T-cell (primary cell): ENCODE results near the gene ELSPBP1. TPM values are rescaled to one million over a fixed set of nuclear protein-coding genes. Genes with fewer than 3 reads are reported as not detected.
"Not testable (repeated sequence)": the region's sequence is repeated elsewhere in the genome, so short reads cannot be mapped to it uniquely, and the experiment has no call there.

Experiments
- ATAC-seq, 4 experiments: fragments of 200-7000 bp in 3 of 4; fragments of 150-1000 bp in 1 of 4; cut with Tn5 transposase; replicated peaks in 1 of 4; 1 replicate in 3 of 4; 2 replicates in 1 of 4; pipeline ENCODE4 v1.10.0; 2021; ENCODE audit warnings: moderate library complexity in 3 of 4, mild to moderate bottlenecking in 2 of 4, moderate number of reproducible peaks in 1 of 4
- CTCF ChIA-PET, 2 donors: fragments of 300-600 bp; sonication (Branson Sonifier 250); formaldehyde crosslinking; loops; one replicate each; lab custom pipeline; 2022; ENCODE audit warnings: antibody characterized with exemption in 2 of 2; lab: Charles Lee
- POLR2A ChIA-PET, 2 donors: fragments of 300-600 bp; sonication (Branson Sonifier 250); formaldehyde crosslinking; loops; one replicate each; lab custom pipeline; 2022; ENCODE audit warnings: antibody characterized with exemption in 2 of 2; lab: Charles Lee
- DNase-seq, 35 experiments: peaks; one replicate each; pipeline versions ENCODE4 v3.0.0 to v3.0.0-alpha.2; 2013 to 2023
- H3K27ac ChIP-seq: one replicate; pipeline ENCODE4 v1.5.1; 2013; ENCODE audit warnings: low read length
- H3K27me3 ChIP-seq, 2 experiments: replicated peaks in 1 of 2; 1 replicate in 1 of 2; 2 replicates in 1 of 2; pipeline versions ENCODE4 v1.6.1 to v1.7.0; 2013; ENCODE audit warnings: low read length in 1 of 2, mixed read lengths in 1 of 2; ENCODE audit not compliant: control insufficient read depth in 2 of 2, insufficient read depth in 2 of 2; ENCODE audit errors: extremely low read depth in 1 of 2
- H3K36me3 ChIP-seq, 2 donors: 1 replicate in 1 of 2; 2 replicates in 1 of 2; pipeline versions ENCODE4 v1.6.1 to v1.7.0; 2013; ENCODE audit warnings: low read length in 1 of 2; ENCODE audit not compliant: control insufficient read depth in 2 of 2, insufficient read depth in 1 of 2; ENCODE audit errors: extremely low read depth in 1 of 2
- H3K4me1 ChIP-seq, 2 experiments: 1 replicate in 1 of 2; 2 replicates in 1 of 2; pipeline versions ENCODE4 v1.6.1 to v1.7.0; 2013; ENCODE audit warnings: low read length in 2 of 2, mixed read lengths in 1 of 2; ENCODE audit not compliant: insufficient read depth in 2 of 2, control insufficient read depth in 1 of 2; ENCODE audit errors: extremely low read depth in 1 of 2
- H3K4me3 ChIP-seq, 2 donors: 1 replicate in 1 of 2; 2 replicates in 1 of 2; pipeline versions ENCODE4 v1.5.1 to v1.7.0; 2013; ENCODE audit warnings: mild to moderate bottlenecking in 2 of 2, low read length in 1 of 2, moderate library complexity in 1 of 2; ENCODE audit not compliant: control insufficient read depth in 1 of 2; ENCODE audit errors: extremely low read depth in 1 of 2
- H3K9me3 ChIP-seq: 2 replicates; pipeline ENCODE4 v1.7.0; 2013
- H3K27ac Mint-ChIP-seq, 2 donors: one replicate each; pipeline ENCODE4 v1.8.0; 2020 to 2021; ENCODE audit warnings: mild to moderate bottlenecking in 2 of 2, mixed read lengths in 2 of 2
- H3K27me3 Mint-ChIP-seq, 2 donors: one replicate each; pipeline ENCODE4 v1.8.0; 2021 to 2022; ENCODE audit warnings: mixed read lengths in 2 of 2
- H3K36me3 Mint-ChIP-seq: one replicate; pipeline ENCODE4 v1.8.0; 2021; ENCODE audit warnings: mixed read lengths
- H3K4me1 Mint-ChIP-seq, 3 donors: one replicate each; pipeline ENCODE4 v1.8.0; 2020 to 2022; ENCODE audit warnings: mixed read lengths in 3 of 3, mild to moderate bottlenecking in 1 of 3
- H3K4me3 Mint-ChIP-seq, 3 donors: one replicate each; pipeline ENCODE4 v1.8.0; 2020 to 2022; ENCODE audit warnings: mild to moderate bottlenecking in 3 of 3, mixed read lengths in 3 of 3, moderate library complexity in 3 of 3
- H3K9me3 Mint-ChIP-seq, 3 donors: one replicate each; pipeline ENCODE4 v1.8.0; 2020 to 2022; ENCODE audit warnings: mixed read lengths in 3 of 3
- WGBS: methylation state at CpG from one replicate; pipeline ENCODE4 v1.1.5; 2013; ENCODE audit warnings: missing lambda C conversion rate; ENCODE audit not compliant: insufficient coverage; 5-methylcytosine and 5-hydroxymethylcytosine counted together
- total RNA-seq, 35 experiments: library from RNA in 6 of 35; stranded (reverse) in 6 of 35; fragments of 120-200 nt in 1 of 35; gene quantifications; one replicate each; pipeline versions ENCODE4 v1.2.1 to v1.2.4 and lab custom pipeline; 2013 to 2026

Gene ELSPBP1
- not detected for total RNA-seq
- total RNA-seq (2013), result not detected
- total RNA-seq (lab: John Stamatoyannopoulos, UW), result 0 to 0.07 (median 0) reads per million in 29 experiments

DNA sequence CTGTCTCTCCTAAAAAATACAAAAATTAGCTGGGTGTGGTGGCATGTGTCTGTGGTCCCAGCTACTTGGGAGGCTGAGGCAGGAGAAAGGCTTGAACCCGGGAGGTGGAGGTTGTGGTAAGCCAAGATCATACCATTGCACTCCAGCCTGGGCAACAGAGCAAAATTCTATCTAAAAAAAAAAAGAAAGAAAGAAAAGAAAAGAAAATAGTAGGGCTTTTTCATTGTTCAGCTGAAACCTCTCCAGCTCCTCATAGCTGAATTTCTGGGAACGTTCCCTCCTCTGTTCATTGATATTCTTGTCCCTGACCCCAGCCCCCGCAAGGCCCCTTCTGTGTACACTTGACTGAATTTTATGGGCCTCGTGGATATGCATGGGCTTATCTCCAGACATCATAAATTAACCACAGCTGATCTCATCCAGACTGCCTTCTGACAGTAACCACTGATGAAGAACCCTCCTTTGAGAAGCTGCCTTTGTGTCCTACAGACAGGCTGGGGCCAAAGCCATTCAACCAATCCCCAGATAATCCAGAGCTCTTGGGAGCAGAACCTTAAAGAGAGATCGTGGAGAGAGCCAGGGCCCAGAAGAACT, at the start of gene ELSPBP1:
Gene ELSPBP1 (plus strand): TSS at position 424 of the 594 bp plus-strand sequence. CDS start 14,036 bp downstream, outside the sequence.
- Histone ChIP-seq H3K27me3 (peaks cover 2 to 40% of the 10 kb centered on the region in 2 experiments), H3K4me3 (no peak within 1 kb of the TSS), H3K4me1 (no peaks in the 10 kb centered on the region), H3K36me3 (no peaks in the 10 kb centered on the region), H3K9me3 (no peaks in the 10 kb centered on the region), H3K27ac (no peak within 1 kb of the TSS)
- Mint-ChIP-seq H3K36me3 (no peaks in the 10 kb centered on the region), H3K4me3 (no peak within 1 kb of the TSS), H3K4me1 (no peaks in the 10 kb centered on the region), H3K9me3 (no peaks in the 10 kb centered on the region), H3K27ac (no peak within 1 kb of the TSS), H3K27me3 (peaks cover 32 to 34% of the 10 kb centered on the region in 2 donors)
- WGBS, result 46% methylated on average over 3 of the region's 5 CpGs
- no peak for ATAC-seq
- ChIA-PET CTCF (no interaction called here), POLR2A (no interaction called here)
- DNase-seq, result no peak

DNA sequence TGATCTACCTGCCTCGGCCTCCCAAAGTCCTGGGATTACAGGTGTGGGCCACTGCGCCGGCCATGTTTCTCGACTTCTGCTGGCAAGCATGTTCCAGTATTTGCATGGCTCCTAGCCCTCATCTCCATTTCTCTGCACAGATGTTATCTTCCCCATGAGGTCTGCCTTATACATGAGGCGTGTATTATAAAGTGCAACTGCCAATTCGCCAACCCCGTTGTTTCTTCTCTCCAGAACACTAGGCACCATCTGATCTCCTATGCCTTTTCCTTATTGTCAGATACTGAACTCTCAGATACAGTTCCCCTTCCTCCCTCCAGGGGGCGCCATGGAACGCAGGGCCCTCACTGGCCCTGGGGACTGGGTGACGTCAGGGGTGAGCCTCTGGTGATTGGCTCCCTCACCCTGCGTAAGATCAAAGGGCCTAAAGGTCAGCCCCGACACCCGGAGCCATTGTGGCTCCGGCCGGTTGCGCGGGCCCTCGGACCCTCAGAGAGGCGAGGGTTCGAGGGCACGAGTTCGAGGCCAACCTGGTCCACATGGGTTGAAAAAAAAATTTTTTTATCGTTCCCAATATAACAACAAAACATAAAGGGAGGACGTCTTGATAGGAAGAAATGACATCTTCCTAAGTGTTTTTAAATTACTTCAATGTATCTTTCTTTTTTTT, 44.4 kb upstream of the ELSPBP1 start:
- H3K27me3 ChIP-seq, H3K9me3 Mint-ChIP-seq, H3K4me3 Mint-ChIP-seq, H3K4me3 ChIP-seq, POLR2A ChIA-PET, CTCF ChIA-PET, H3K27me3 Mint-ChIP-seq, H3K27ac Mint-ChIP-seq, ATAC-seq, H3K36me3 ChIP-seq, H3K9me3 ChIP-seq, H3K27ac ChIP-seq, H3K36me3 Mint-ChIP-seq, H3K4me1 ChIP-seq, H3K4me1 Mint-ChIP-seq: not testable (repeated sequence)
- 90% methylated on average over 16 of the region's 24 CpGs for WGBS
- DNase-seq, result peak in 6 of 35 experiments; percentile 0 to 19 (median 9)

DNA sequence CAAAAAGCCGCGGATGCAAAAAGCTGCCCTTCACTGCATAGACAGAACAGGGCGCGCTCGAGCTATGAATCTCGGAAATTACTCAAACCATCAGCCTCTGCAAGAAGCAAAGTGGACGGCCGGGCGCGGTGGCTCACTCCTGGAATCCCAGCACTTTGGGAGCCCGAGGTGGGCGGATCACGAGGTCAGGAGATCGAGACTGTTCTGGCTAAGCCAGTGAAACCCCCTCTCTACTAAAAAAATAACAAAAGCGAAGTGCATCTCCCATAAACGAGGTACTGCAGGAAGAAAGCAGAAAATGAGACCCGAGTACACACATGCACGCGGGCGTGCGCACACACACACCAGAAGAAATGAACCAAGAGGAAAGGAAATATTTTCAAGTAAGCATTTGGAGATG, 42.3 kb upstream of the ELSPBP1 start:
- H3K27me3 ChIP-seq, H3K4me1 ChIP-seq, H3K4me3 Mint-ChIP-seq, H3K36me3 ChIP-seq, ATAC-seq, H3K4me1 Mint-ChIP-seq, H3K36me3 Mint-ChIP-seq, H3K27me3 Mint-ChIP-seq, H3K27ac ChIP-seq, H3K9me3 Mint-ChIP-seq, POLR2A ChIA-PET, CTCF ChIA-PET, H3K4me3 ChIP-seq, H3K27ac Mint-ChIP-seq, DNase-seq, H3K9me3 ChIP-seq: not testable (repeated sequence)
- WGBS, result no CpG with 5 or more reads among the region's 21 CpGs

DNA sequence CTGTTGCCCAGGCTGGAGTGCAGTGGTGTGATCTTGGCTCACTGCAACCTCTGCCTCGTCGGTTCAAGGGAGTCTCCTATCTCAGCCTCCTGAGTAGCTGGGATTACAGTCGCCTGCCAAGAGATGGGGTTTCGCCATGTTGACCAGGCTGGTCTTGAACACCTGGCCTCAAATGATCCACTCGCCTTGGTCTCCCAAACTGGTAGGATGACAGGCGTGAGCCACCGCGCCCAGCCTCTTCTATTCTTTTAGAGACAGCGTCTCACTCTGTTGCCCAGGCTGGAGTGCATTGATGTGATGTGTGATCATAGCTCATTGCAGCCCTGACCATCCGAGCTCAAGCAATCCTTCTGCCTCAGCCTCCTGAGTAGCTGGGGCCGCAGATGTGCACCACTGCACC, 38.5 kb upstream of the ELSPBP1 start:
- H3K4me1 Mint-ChIP-seq, CTCF ChIA-PET: not testable (repeated sequence)

DNA sequence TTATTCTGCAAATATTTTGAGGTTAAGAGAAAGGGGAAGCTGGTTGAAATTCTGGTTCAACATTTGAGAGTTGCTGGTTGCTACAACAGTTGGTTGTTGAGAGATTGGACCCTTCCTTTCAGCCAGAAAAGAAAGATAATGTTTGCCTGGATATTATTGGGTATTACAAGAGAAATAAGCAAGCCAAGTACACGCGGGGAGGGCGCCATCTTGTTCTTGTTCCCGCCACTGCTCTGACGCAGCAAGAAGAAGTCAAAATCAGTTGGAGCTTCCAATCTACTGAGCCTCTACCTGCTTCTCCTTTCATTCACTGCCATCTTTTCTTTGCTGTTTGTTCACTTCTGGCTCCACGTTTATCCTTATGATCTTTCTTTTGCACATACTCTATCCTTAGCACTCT, 20.9 kb upstream of the ELSPBP1 start:
- WGBS, result 94% methylated on average over 4 of the region's 6 CpGs
- DNase-seq (no peak), ATAC-seq (no peak)
- Histone ChIP-seq H3K36me3 (no peaks in the 10 kb centered on the region), H3K9me3 (no peaks in the 10 kb centered on the region), H3K27me3 (peaks cover 0 to 12% of the 10 kb centered on the region in 2 experiments), H3K27ac (no peak overlapping the region), H3K4me1 (no peaks in the 10 kb centered on the region), H3K4me3 (no peak overlapping the region)
- Mint-ChIP-seq H3K27ac (no peak overlapping the region), H3K4me1 (no peaks in the 10 kb centered on the region), H3K9me3 (no peaks in the 10 kb centered on the region), H3K27me3 (peaks cover 47 to 51% of the 10 kb centered on the region in 2 donors), H3K36me3 (no peaks in the 10 kb centered on the region), H3K4me3 (no peak overlapping the region)
- ChIA-PET CTCF (no interaction called here), POLR2A (no interaction called here)

More for the DNA sequence above, 38.5 kb upstream of the ELSPBP1 start:
- H3K36me3 ChIP-seq, H3K9me3 ChIP-seq, POLR2A ChIA-PET, H3K9me3 Mint-ChIP-seq, H3K27ac ChIP-seq, H3K4me1 ChIP-seq, H3K27me3 Mint-ChIP-seq, H3K27me3 ChIP-seq, H3K27ac Mint-ChIP-seq, H3K4me3 Mint-ChIP-seq, H3K4me3 ChIP-seq, ATAC-seq, H3K36me3 Mint-ChIP-seq: not testable (repeated sequence)
- peak in 4 of 35 experiments; percentile 0 to 26 (median 9) for DNase-seq
- 96% methylated on average over 5 of the region's 11 CpGs for WGBS

DNA sequence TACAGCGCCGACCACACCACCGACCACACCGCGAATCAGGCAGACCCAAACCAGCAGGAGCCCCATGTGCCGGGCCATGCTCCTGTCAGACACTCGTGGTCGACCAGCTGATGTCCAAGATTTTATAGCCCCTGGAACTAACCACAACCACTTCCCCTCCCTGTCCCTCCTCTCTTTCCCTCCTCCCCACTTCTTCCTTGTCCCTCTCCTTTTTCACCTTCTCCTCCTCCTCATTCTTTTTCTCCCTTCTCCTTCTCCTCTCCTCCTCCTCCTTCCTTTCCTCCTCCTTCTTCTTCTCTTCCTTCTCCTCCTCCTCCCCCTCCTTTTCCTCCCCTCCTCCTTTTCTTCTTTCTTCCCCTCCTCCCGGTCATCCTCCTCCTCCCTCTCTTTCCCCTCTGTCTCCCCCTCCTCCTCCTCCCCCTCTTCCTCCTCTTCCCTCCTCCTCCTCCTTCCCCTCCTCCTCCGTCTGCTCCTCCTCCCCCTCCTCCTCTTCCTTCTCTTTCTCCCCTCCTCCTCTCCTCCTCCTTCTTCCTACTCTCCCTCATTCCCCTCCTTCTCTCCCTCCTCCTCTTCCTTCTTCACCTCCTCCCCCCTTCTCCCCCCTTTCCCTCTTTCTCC, 3.1 kb upstream of the ELSPBP1 start:
- H3K27me3 ChIP-seq, result peaks cover 2 to 46% of the 10 kb centered on the region in 2 experiments
- no peaks in the 10 kb centered on the region for H3K9me3 Mint-ChIP-seq
- H3K27me3 Mint-ChIP-seq, result peaks cover 34 to 37% of the 10 kb centered on the region in 2 donors
- ChIA-PET CTCF (no interaction called here), POLR2A (no interaction called here)
- no peaks in the 10 kb centered on the region for H3K36me3 ChIP-seq
- no peaks in the 10 kb centered on the region for H3K36me3 Mint-ChIP-seq
- H3K4me3 ChIP-seq, result no peak overlapping the region
- no peaks in the 10 kb centered on the region for H3K9me3 ChIP-seq
- no peak overlapping the region for H3K4me3 Mint-ChIP-seq
- no peak for ATAC-seq
- no peak overlapping the region for H3K27ac ChIP-seq
- no peak for DNase-seq
- no peaks in the 10 kb centered on the region for H3K4me1 ChIP-seq
- WGBS, result 37% methylated on average over 10 of the region's 10 CpGs
- no peaks in the 10 kb centered on the region for H3K4me1 Mint-ChIP-seq
- no peak overlapping the region for H3K27ac Mint-ChIP-seq
